Heart left ventricle (tissue), 16 donors: Measurements from ENCODE around the gene ATRN. TPM values are rescaled to one million over a fixed set of nuclear protein-coding genes. Genes with fewer than 3 reads are reported as not detected.

Source experiments
- ATAC-seq, 4 donors: fragments of 200-7000 bp; cut with Tn5 transposase; one replicate each; pipeline ENCODE4 v1.9.1; 2020 to 2022; ENCODE audit warnings: moderate library complexity in 4 of 4, mild to moderate bottlenecking in 3 of 4, moderate number of reproducible peaks in 1 of 4
- DNase-seq, 5 donors: peaks; one replicate each; pipeline ENCODE4 v3.0.0-alpha.2; 2020
- H3K27ac ChIP-seq, 12 donors: fragments of 200-600 bp; sonication (generic) in 4 of 12; one replicate each; pipeline versions ENCODE4 v1.5.0 to v1.8.0; 2016 to 2022; ENCODE audit warnings: mild to moderate bottlenecking in 2 of 12
- H3K27me3 ChIP-seq, 9 donors: fragments of 200-600 bp; sonication (generic) in 2 of 9; one replicate each; pipeline versions ENCODE4 v1.5.1 to v1.8.0; 2016 to 2022; ENCODE audit warnings: mild to moderate bottlenecking in 3 of 9
- H3K36me3 ChIP-seq, 9 donors: fragments of 200-600 bp; sonication (generic) in 2 of 9; one replicate each; pipeline versions ENCODE4 v1.5.0 to v1.8.0; 2018 to 2022; ENCODE audit warnings: mild to moderate bottlenecking in 2 of 9
- H3K4me1 ChIP-seq, 12 donors: fragments of 200-600 bp; sonication (generic) in 4 of 12; one replicate each; pipeline versions ENCODE4 v1.5.0 to v1.8.0; 2016 to 2022; ENCODE audit warnings: mild to moderate bottlenecking in 3 of 12
- H3K4me3 ChIP-seq, 12 donors: fragments of 200-600 bp; sonication (generic) in 4 of 12; one replicate each; pipeline versions ENCODE4 v1.5.0 to v1.8.0; 2017 to 2022; ENCODE audit warnings: mild to moderate bottlenecking in 9 of 12, moderate library complexity in 4 of 12
- H3K9me3 ChIP-seq, 12 donors: fragments of 200-600 bp; sonication (generic) in 4 of 12; one replicate each; pipeline versions ENCODE4 v1.5.0 to v1.8.0; 2016 to 2022; ENCODE audit warnings: mild to moderate bottlenecking in 1 of 12
- POLR2A ChIP-seq, 2 donors: fragments of 450-650 bp; IDR thresholded peaks; one replicate each; pipeline ENCODE4 v1.6.1; 2017; ENCODE audit warnings: antibody characterized with exemption in 2 of 2, mild to moderate bottlenecking in 2 of 2, moderate library complexity in 2 of 2
- WGBS, 4 donors: extraction: QIAGEN DNeasy Blood & Tissue Kit in 2 of 4; methylation state at CpG; one replicate each; pipeline versions ENCODE4 v1.1.5 to v1.1.7; 2013 to 2018; 5-methylcytosine and 5-hydroxymethylcytosine counted together
- intact Hi-C, 10 donors: fragments of 100-400 bp; cut with DNase I; formaldehyde crosslinking; loops; one replicate each; pipeline versions ENCODE4 v1.11.1 to v1.14.2; 2022
- polyA plus RNA-seq, 2 donors: library from polyadenylated mRNA; stranded (reverse); fragments of 200-250 nt; gene quantifications; one replicate each; pipeline ENCODE4 v1.2.3, GENCODE V29; 2013
- total RNA-seq, 9 donors: library from RNA; depleted of rRNA in 2 of 9; stranded (reverse); fragments of >200 nt in 2 of 9; fragmentation: NEBNext Ultra II Directional in 3 of 9; extraction: Animal tissue kit (Norgen Biotek cat#: 25700) in 3 of 9; gene quantifications; one replicate each; pipeline versions ENCODE4 v1.1.0 to v1.2.4, GENCODE V29; 2016 to 2023
- TF ChIP-seq, protein P1 (sequence below), 12 donors: fragments of 200-600 bp; sonication (generic) in 4 of 12; IDR thresholded peaks; one replicate each; pipeline versions ENCODE4 v1.5.0 to v1.8.0; 2018 to 2022; ENCODE audit warnings: antibody characterized with exemption in 12 of 12, mild to moderate bottlenecking in 5 of 12
- donor health status: ischemic (EF 13 %, LVEDD 7.1; RV severe dilation, severe dysfunction).
- donor health status: healthy with polysubstance abuse.
- donor health status: DM: no; HTN: yes; CAD: no.
- donor health status: DM: no; HTN: no; CAD: no.
- donor health status: ischemic (EF 25% LVEDD 6.9; RV normal size, moderate dysfunction).
- donor health status: ischemic (EF 25% LVEDD 5.7; RV mildly dilated, moderate dysfunction).
- donor health status: healthy.
- donor health status: DM: yes; HTN: yes; CAD: no.
- donor health status: ischemic (EF 35%, LVEDD 5.7; RV mildly dilated, moderate dysfunction).
- donor health status: nonischemic (EF 11% LVEDD 7.7; RV severe dilation, severe dysfunction).
- donor health status: DM: yes; HTN: yes; CAD: no.
- donor health status: PGD.
- donor health status: ischemic (EF 29% LVEDD 5.4; RV normal size, mild dysfunction).
- donor health status: nonischemic (EF 23%, LVEDD 6.1; RV moderate dilation, normal function).

Gene ATRN
- total and polyA plus RNA-seq, 11 donors = 4.8 to 44.7 (median 32.6) TPM

DNA sequence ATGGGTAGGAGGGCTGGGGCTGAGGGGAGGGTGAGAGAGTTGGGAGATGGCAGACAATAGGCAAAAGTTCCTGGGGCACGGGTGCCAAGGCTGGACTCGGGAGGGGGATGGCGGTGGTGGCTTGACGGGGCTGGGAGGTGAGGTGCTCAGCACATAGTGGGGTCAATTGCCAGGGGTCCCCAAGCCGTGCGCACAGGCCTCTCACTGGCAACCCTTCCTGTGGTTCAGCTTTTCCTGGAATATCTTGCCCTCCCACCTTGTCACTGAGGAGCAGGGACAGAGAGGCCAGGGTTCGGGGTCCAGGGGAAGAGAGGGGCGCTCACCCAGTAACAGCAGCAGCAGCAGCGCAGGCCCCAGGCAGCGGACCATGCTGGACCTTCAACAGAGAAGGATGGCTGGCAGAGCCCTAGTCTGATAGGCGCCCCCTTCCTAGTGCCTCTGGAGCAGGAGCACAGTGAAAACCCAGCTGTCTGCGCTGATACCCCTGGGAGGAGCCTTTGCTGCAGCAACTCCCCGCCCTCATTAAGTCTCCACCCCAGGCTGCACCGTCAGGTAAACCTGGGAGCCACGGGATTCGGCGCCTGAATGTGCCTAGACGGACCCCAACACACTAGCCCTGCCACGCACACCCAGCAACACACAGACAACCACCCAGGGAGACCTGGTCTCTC, 192.3 kb downstream of the ATRN start, which contains the start of gene GFRA4:
GFRA4 (minus strand) TSS at position 369 of the 671 bp plus-strand sequence; CDS start at position 369, 0 bp downstream.
- WGBS, 4 donors = 63 to 69% (median 65%) methylated on average over 15 to 19 of the region's 19 CpGs
- H3K27me3 ChIP-seq = peaks cover 5 to 50% (median 20%) of the 10 kb centered on the region in 9 donors
- peak in 3 of 5 donors; percentile 11 to 36 (median 13) for DNase-seq

DNA sequence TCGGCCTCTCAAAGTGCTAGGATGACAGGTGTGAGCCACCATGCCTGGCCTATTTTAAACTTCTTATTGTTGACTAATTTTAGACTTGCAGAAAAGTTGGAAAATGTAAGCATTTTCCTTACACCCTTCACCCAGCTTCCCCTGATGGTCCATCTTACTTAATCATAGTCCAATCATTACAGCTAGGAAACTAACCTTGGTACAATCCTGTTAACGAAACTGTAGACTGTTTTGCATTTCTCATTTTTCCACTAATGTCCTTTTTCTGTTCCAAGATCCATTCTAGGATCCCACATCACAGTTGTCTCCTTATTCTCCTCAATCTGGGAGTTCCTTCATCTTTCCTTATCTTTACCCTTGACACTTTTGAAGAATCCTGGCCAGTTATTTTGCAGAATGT, 193.0 kb downstream of the ATRN start:
- WGBS, 4 donors = 82 to 87% (median 84%) methylated on average over 2 of the region's 2 CpGs
- peak in 1 of 5 donors; percentile 4 for DNase-seq

More for the DNA sequence above, 192.3 kb downstream of the ATRN start, which contains the start of gene GFRA4:
- H3K4me1 ChIP-seq = peaks cover 0 to 13% (median 0%) of the 10 kb centered on the region in 12 donors
- ATAC-seq = no peak
- H3K27ac ChIP-seq = no peak within 1 kb of the TSS
- intact Hi-C loops = no loop called here
- H3K4me3 ChIP-seq = no peak within 1 kb of the TSS
- no peaks in the 10 kb centered on the region for H3K36me3 ChIP-seq
- TF ChIP-seq POLR2A (IDR thresholded peaks at IDR 0.05) = no peak
- TF ChIP-seq, protein P1, sequence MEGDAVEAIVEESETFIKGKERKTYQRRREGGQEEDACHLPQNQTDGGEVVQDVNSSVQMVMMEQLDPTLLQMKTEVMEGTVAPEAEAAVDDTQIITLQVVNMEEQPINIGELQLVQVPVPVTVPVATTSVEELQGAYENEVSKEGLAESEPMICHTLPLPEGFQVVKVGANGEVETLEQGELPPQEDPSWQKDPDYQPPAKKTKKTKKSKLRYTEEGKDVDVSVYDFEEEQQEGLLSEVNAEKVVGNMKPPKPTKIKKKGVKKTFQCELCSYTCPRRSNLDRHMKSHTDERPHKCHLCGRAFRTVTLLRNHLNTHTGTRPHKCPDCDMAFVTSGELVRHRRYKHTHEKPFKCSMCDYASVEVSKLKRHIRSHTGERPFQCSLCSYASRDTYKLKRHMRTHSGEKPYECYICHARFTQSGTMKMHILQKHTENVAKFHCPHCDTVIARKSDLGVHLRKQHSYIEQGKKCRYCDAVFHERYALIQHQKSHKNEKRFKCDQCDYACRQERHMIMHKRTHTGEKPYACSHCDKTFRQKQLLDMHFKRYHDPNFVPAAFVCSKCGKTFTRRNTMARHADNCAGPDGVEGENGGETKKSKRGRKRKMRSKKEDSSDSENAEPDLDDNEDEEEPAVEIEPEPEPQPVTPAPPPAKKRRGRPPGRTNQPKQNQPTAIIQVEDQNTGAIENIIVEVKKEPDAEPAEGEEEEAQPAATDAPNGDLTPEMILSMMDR (IDR thresholded peaks at IDR 0.05) = no peak
- H3K9me3 ChIP-seq = no peaks in the 10 kb centered on the region

GRCh38 chr20:3667434-3668037, 196.7 kb downstream of the ATRN start:
- H3K27ac ChIP-seq = no peak overlapping the region
- H3K4me1 ChIP-seq = peaks cover 0 to 10% (median under 1%) of the 10 kb centered on the region in 12 donors
- DNase-seq = peak in 3 of 5 donors; percentile 9 to 54 (median 13)
- peaks cover 2 to 22% (median 12%) of the 10 kb centered on the region in 9 donors for H3K27me3 ChIP-seq
- no peaks in the 10 kb centered on the region for H3K9me3 ChIP-seq
- 90 to 93% (median 92%) methylated on average over 8 of the region's 8 CpGs for WGBS, 4 donors
- TF ChIP-seq POLR2A (IDR thresholded peaks at IDR 0.05) = no peak
- no peak for ATAC-seq
- H3K4me3 ChIP-seq = no peak overlapping the region
- intact Hi-C loops = no loop called here
- H3K36me3 ChIP-seq = peaks cover 0 to 3% (median 0%) of the 10 kb centered on the region in 9 donors

More for the DNA sequence above, 193.0 kb downstream of the ATRN start:
- no peak overlapping the region for H3K4me3 ChIP-seq
- peaks cover 0 to 13% (median 0%) of the 10 kb centered on the region in 12 donors for H3K4me1 ChIP-seq
- no peak overlapping the region for H3K27ac ChIP-seq
- no peak for TF ChIP-seq POLR2A (IDR thresholded peaks at IDR 0.05)
- TF ChIP-seq, protein P1 (IDR thresholded peaks at IDR 0.05) = no peak
- peaks cover 5 to 45% (median 20%) of the 10 kb centered on the region in 9 donors for H3K27me3 ChIP-seq
- H3K36me3 ChIP-seq = no peaks in the 10 kb centered on the region
- no peaks in the 10 kb centered on the region for H3K9me3 ChIP-seq
- no peak for ATAC-seq
- intact Hi-C loops = no loop called here

DNA sequence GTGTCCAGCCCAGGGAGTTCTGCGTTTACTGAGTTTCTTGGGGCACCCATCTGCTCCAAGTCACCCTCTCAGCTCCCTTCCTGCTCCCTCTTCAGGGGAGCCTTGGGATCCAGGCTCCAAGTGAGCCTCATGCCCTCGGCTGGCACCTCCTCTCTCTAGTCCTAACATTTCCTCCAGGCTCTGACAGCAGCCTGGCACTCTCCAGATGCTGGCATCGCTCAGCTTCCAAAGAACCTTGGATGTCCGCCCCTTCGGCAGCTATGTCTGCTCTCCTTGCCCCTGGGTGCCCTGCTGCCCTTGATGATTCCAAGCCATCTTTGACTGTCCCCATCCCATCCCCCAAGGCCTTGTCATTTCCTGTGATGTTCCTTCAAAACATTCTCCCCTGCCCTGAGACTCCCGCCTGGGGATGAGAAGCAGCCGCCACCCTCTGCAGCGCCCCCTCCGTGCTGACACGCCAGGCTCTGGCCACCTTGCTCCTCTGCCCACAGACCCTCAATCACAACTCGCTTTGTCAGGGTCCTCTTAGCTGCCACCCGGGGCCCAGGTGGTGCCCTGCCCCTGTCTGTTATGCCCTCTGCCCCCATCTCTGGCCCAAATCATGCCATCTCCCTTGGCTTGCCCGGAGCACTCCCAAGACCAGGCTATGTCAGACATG, 199.0 kb downstream of the ATRN start:
- H3K9me3 ChIP-seq = no peaks in the 10 kb centered on the region
- H3K4me1 ChIP-seq = peaks cover 0 to 17% (median 2%) of the 10 kb centered on the region in 12 donors
- H3K27me3 ChIP-seq = peaks cover 8 to 39% (median 35%) of the 10 kb centered on the region in 9 donors
- peak overlapping the region in 1 of 12 donors; percentile 16 for H3K27ac ChIP-seq
- H3K36me3 ChIP-seq = peaks cover 0 to 3% (median 0%) of the 10 kb centered on the region in 9 donors
- H3K4me3 ChIP-seq = no peak overlapping the region
- ATAC-seq (peak in 3 of 4 donors; percentile 5 to 28 (median 9)), DNase-seq (peak in 1 of 5 donors; percentile 49)
- 72 to 84% (median 76%) methylated on average over 12 to 13 of the region's 13 CpGs for WGBS, 4 donors
- intact Hi-C loops = loop anchor here in 3 of 10 donors (10.0 kb wide), 3 partner anchors 105 to 425 kb away; no protein-coding TSS in a partner anchor
- no peak for TF ChIP-seq POLR2A (IDR thresholded peaks at IDR 0.05)
- TF ChIP-seq, protein P1 (IDR thresholded peaks at IDR 0.05) = no peak
